Fibroblast of pulmonary artery (primary cell): Measurements from ENCODE around the gene TCFL5.

ENCODE experiments used
- DNase-seq: peaks from one replicate; pipeline ENCODE4 v3.0.0-alpha.2; 2010; ENCODE audit warnings: low read depth
- H3K4me3 ChIP-seq: replicated peaks from 2 replicates; pipeline ENCODE4 v1.5.1; 2011; ENCODE audit warnings: low read depth, mild to moderate bottlenecking, control low read depth, low read length, moderate library complexity
- CTCF ChIP-seq: IDR thresholded peaks from 2 replicates; pipeline ENCODE4 v1.5.1; 2011; ENCODE audit warnings: mild to moderate bottlenecking, control low read depth, low read length, inconsistent platforms; ENCODE audit errors: missing control alignments

TCFL5 gene

GRCh38 chr20:62839261-62839660 lies 22.4 kb downstream of the TCFL5 start:
- no peak overlapping the region for H3K4me3 ChIP-seq
- DNase-seq, result no peak

DNA sequence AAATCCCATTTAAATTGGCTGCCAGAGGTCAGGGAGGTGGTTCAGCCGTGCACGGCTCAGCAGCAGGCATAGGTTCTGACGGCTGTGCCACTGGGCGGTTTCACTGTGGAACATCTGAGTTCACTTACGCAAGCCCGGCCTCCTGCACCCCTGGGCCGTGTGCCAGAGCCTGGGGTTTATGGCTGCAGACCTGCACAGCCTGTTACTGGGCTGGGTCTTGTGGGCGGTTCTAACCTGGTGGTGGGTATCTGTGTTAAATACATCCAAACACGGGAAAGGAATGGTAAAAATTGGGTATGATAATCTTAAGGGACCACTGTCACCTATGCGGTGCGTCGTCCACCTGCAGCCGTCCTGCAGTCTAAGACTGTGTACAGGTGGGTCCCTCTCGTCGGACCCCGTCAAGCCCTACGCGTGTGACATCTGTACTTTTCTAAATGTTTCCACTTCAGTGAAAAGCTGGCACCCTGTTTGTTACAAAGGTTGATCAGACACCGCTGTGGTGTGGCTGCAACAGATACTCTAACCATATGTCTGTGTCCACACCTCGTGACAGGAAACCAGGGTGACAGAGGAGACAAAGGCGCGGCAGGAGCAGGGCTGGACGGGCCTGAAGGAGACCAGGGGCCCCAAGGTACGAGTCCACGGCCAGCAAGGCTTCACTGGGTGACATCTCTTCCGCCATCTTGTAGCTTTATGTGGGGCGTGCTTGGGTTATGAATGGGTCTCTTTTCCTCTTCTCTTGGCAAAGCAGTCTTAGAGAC lies 23.3 kb downstream of the TCFL5 start:
- TF ChIP-seq CTCF, result no peak
- H3K4me3 ChIP-seq, result no peak overlapping the region
- no peak for DNase-seq

More at GRCh38 chr20:62839261-62839660, 22.4 kb downstream of the TCFL5 start:
- no peak for TF ChIP-seq CTCF

- no peak for DNase-seq
- H3K4me3 ChIP-seq, result no peak overlapping the region
- TF ChIP-seq CTCF, result no peak
These were observed 23.9 kb downstream of the TCFL5 start for GRCh38 chr20:62837790-62838127.

DNA sequence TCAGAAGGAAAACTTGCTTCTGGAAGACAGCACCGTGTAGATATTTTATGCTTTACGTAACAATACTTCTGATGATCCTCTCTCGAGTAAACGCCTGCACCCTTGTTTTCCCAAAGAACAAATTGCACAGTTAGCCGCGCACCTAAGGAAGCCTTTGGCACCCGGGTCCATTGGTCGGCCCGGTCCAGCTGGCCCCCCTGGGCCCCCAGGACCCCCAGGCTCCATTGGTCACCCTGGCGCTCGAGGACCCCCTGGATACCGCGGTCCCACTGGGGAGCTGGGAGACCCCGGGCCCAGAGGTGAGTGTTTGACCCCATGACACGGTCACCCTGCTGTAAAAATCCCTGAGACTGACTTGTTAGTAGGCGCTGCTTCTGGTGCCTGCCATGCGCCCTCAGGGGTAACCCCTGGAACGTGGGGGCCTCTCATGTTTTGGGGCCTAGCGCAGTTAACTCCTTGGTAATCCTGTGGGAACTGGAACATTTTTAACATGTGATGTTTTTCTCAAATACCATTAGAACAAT lies 24.6 kb downstream of the TCFL5 start:
- H3K4me3 ChIP-seq, result no peak overlapping the region
- DNase-seq, result no peak
- no peak for TF ChIP-seq CTCF

DNA sequence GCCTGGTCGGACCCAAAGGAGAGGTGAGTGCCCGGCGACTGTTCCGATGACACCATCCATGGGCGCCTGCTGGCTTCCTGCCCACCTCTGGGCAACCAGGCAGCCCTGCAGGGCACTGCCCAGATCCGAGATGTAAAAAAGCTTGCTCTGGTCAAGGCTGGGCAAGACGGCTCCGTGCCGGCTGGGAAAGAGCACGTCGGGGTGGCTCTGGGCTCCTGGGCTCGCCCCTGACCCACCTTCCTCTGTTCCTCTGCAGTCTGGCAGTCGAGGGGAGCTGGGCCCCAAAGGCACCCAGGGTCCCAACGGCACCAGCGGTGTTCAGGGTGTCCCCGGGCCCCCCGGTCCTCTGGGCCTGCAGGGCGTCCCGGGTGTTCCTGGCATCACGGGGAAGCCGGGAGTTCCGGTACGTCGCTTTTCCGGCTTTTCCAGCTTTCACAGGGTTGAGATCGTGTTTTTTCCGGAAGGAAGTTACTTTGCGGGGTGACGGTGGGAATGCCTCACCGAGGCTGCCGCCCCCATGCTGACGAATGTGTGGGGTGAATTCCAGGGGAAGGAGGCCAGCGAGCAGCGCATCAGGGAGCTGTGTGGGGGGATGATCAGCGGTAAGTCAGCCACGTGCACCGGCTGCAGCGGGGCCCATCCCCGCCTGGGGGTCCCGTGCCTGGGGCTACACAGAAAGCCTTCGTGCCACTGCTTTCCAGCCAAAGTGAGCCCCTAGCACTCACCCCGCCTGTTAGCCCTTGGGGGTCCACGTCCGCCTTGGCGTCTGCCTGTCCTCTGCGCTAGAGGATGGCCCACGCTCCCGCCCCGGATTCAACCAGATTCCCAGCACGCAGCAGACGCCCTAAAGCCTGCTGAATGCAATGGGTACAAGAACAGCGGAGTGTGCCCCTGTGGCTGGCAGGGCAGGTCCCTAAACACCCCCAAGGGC lies 25.4 kb downstream of the TCFL5 start:
- no peak for DNase-seq
- H3K4me3 ChIP-seq, result no peak overlapping the region
- TF ChIP-seq CTCF, result no peak

- DNase-seq, result no peak
- no peak for TF ChIP-seq CTCF
- no peak overlapping the region for H3K4me3 ChIP-seq
These were observed 26.5 kb downstream of the TCFL5 start for GRCh38 chr20:62834967-62835730.
